GM19397 (cell line): ENCODE data around the gene PPP2R1A.
"Not testable (repeated sequence)": the region's sequence is repeated elsewhere in the genome, so short reads cannot be mapped to it uniquely, and the experiment has no call there.

Experiments used
- ATAC-seq: cut with Tn5 transposase; IDR thresholded peaks from one replicate; pipeline ENCODE4 v1.9.1; 2021; ENCODE audit warnings: mild to moderate bottlenecking, moderate library complexity; ENCODE audit not compliant: unreplicated experiment

PPP2R1A gene

DNA sequence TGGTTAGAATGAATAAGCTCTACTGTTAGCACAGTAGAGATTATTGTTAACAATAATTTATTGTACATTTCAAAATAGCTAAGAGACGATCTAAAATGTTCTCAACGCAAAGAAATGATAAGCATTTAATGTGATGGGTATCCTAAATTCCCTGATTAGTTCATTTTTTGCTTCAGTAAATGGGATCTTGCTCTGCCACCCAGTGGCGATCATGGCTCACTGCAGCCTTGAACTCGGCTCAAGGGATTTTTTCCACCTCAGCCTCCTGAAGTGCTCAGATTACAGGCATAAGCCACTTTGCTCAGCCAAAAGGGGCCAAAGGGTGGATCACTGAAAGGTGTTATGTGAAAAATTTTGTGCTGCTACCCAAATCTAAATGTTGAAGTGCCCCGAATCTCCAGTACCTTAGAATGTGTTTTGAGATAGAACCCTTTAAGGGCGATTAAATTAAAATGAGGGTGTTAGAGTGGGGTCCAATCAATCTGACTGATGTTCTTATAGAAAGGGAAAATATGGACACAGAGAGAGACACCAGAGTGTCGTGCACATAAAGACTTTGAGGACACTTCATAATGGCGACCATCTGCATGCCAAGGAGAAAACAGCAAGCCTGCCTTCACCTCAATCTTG, 48.0 kb downstream of the PPP2R1A start:
- no peak for ATAC-seq

DNA sequence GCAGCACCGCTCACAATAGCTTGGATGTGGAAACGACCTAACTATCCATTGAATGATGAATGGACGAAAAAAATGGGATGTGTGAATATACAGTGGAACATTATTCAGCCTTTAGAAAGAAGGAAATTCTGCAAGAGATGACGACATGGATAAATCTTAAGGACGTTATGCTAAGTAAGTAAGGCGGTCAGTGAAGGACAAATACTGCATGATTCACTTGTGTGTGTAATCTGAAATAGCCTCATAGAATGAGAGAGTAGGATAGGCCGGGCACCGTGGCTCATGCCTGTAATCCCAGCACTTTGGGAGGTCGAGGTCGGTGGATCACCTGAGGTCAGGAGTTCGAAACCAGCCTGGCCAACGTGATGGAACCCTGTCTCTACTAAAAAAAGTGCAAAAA, 54.2 kb downstream of the PPP2R1A start:
- no peak for ATAC-seq

GRCh38 chr19:52248241-52248640, 58.4 kb downstream of the PPP2R1A start:
- no peak for ATAC-seq

- no peak for ATAC-seq
Measured at GRCh38 chr19:52258426-52258825, 68.6 kb downstream of the PPP2R1A start.

- ATAC-seq = not testable (repeated sequence)
Measured at GRCh38 chr19:52265556-52265955, 75.7 kb downstream of the PPP2R1A start.

DNA sequence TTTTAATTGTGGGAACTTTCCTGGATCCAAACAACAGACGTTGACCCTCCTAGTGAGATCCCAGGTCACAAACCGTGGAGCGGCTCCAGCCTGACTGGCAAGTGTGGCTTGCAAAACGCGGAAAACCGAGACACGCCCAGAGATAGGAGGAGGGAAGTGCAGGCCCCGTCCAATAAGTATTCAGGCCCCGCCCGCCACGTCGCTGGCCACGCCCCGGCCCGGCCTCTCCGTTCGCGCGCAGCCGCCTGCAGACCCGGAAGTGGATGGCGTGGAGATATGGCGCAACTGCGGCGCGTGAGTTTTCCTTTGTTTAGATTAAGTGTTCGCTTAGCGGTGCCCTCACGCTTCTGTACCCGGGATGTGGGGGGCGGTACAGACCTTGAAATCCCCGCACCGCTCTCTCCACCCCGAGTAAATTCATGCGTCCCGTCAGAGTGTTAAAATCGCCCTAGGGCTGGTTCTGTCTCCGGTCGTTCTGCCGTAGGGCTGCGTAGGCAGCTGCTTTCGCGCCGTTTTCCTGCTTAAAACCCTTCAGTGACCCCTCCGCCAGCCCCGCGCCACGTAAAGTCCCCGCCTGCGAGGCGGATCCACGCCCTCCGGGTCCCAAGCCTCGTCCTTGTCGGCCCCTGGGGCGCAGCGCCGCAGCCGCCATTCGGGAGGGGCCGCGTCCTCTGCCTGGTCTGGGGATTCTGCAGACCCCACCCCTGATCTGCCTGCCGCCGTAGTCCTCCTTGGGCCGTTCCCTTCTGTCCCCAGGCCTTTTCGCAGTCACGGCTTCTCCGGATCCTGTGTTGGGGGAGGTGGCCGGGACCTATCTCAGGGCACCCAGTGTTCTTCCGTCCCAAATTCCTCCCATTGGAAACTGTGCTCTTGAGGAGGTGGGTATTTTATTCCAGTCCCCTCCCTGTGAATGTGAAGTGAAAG, 79.7 kb downstream of the PPP2R1A start, which contains the start of gene ZNF766:
Gene ZNF766 (plus strand): TSS at position 250 of the 924 bp plus-strand sequence. CDS start 27 bp downstream, at position 277.
- ATAC-seq = peak; percentile 98

DNA sequence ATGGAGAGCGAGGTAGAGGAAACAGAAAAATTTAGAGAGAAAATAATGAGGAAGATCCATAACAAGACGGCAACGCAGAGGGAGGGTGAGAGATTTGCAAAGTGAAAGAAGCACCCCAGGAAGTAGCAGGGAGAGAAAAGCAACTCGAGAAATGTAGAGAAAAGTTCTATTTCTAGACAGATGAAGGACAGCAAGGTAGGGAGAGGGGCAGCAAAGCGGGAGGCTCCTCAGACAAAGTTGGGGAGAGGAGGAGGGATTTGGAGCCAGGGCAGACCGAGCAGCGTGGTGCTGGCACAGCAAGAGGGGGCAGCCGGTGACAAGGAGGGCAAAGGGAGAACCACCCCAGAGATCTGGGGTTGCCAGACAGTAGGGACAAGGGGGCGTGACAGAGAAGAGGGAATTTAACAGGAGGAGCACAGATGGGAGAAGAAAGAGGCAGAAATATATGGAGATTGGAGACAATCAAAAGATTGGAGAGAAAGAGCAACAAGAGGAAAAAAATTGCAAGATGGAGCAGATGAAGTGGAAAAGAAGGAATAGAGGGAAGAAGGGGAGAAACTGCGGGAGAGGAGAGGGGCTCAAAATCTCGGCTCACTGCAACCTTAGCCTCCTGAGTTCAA, 80.5 kb downstream of the PPP2R1A start:
- no peak for ATAC-seq

GRCh38 chr19:52273301-52273700, 83.4 kb downstream of the PPP2R1A start:
- no peak for ATAC-seq

DNA sequence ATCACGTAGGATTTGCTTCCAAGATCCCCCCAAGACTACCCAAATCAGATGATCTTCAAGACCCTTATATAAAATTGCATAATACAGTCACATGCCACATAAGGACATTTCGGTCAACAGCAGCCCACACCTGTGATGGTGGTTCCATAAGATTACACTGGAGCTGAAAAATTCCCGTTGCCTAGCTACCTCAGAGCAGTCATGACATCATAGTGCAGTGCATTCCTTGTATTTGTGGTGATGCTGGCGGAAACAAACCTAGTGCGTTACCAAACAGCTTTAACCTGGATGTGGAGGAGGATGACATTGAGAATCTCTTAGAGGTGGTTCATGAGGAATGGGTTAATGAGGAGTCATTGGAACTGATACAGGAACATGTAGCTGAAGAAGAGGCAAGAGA, 84.3 kb downstream of the PPP2R1A start:
- ATAC-seq = no peak

DNA sequence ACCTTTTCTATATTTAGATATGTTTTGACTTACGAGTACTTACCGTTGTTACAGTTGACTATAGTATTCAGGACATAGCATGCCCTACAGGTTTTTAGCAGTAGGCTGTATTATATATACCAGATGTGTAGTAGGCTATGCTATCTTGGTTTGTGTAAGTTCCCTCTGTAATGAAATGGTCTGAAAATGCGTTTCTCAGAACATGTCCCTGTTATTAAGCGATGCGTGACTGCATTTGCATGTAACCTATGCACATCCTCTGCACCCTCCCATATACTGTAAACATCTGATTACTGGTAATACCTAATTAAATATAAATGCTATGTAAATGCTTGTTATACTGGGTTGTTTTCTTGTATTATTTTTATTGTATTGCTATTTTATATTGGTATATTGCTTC, 86.1 kb downstream of the PPP2R1A start:
- no peak for ATAC-seq

- ATAC-seq = no peak
Measured at GRCh38 chr19:52277471-52277870, 87.6 kb downstream of the PPP2R1A start.
